HL-60 (cell line): ENCODE measurements around the gene PLPP7.

Experiments
- GABPA ChIP-seq: IDR thresholded peaks from 2 replicates; pipeline ENCODE4 v1.6.1; 2012; ENCODE audit warnings: low read depth
- POLR2AphosphoS5 ChIP-seq: IDR thresholded peaks from 2 replicates; pipeline ENCODE4 v1.6.1; 2012; ENCODE audit warnings: low read depth
- TF ChIP-seq, protein P1 (sequence below): IDR thresholded peaks from one replicate; pipeline ENCODE4 v1.5.1; 2011; ENCODE audit warnings: low read length, control low read depth, inconsistent platforms; ENCODE audit not compliant: insufficient read depth

DNA sequence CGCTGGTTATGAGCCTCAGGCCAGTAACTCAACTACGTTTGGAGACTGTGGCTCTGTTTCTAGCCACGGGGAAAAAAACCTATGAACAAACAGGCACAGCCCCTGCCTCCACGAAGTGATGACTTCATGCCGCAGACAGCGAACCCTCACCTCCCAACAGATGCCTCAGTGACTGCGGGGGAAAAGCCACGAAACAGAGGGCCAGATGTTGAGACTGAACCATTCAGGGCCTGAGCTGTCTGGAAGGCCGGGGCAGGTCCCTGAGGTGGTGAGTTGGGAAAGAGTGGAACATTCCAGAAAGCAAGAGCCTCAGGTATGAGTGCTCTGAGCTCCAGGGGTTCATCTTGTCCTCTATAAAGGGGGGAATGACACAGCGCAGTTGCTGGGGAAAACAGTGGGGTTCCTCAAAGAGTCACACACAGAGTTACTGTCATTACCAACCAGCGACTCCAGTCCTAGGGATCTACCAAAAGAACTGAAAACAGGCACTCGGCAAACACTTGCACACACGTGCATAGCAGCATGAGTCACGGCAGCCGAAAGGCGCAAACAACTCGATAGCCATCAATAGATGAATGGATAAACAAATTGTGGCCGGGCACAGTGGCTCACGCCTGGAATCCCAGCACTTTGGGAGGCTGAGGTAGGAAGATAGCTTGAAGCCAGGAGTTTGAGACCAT lies 15.3 kb downstream of the PLPP7 start:
- TF ChIP-seq POLR2AphosphoS5 (no peak), GABPA (no peak)
- TF ChIP-seq, protein P1, sequence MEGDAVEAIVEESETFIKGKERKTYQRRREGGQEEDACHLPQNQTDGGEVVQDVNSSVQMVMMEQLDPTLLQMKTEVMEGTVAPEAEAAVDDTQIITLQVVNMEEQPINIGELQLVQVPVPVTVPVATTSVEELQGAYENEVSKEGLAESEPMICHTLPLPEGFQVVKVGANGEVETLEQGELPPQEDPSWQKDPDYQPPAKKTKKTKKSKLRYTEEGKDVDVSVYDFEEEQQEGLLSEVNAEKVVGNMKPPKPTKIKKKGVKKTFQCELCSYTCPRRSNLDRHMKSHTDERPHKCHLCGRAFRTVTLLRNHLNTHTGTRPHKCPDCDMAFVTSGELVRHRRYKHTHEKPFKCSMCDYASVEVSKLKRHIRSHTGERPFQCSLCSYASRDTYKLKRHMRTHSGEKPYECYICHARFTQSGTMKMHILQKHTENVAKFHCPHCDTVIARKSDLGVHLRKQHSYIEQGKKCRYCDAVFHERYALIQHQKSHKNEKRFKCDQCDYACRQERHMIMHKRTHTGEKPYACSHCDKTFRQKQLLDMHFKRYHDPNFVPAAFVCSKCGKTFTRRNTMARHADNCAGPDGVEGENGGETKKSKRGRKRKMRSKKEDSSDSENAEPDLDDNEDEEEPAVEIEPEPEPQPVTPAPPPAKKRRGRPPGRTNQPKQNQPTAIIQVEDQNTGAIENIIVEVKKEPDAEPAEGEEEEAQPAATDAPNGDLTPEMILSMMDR: no peak
